Neural progenitor cell (in vitro differentiated cells): ENCODE data around the gene CRTC1. TPM values are rescaled to one million over a fixed set of nuclear protein-coding genes. Genes with fewer than 3 reads are reported as not detected.

ENCODE experiments used
- DNase-seq: peaks from one replicate; pipeline ENCODE4 v3.0.0-alpha.2; 2016; ENCODE audit warnings: low spot score
- H2AFZ ChIP-seq: fragments of 200-600 bp; sonication (generic); replicated peaks from 2 replicates; pipeline ENCODE4 v1.6.1; 2016; ENCODE audit warnings: antibody characterized with exemption
- H3F3A ChIP-seq: fragments of 200-600 bp; sonication (generic); 2 replicates; pipeline ENCODE4 v1.6.1; 2016; ENCODE audit warnings: antibody characterized with exemption, low read depth
- H3K27ac ChIP-seq: fragments of 200-600 bp; sonication (generic); 2 replicates; pipeline ENCODE4 v1.5.1; 2016; ENCODE audit warnings: mild to moderate bottlenecking
- H3K27me3 ChIP-seq: fragments of 200-600 bp; sonication (generic); 2 replicates; pipeline ENCODE4 v1.6.1; 2016; ENCODE audit warnings: mild to moderate bottlenecking, moderate library complexity
- H3K36me3 ChIP-seq: fragments of 200-600 bp; sonication (generic); 2 replicates; pipeline ENCODE4 v1.5.1; 2016
- H3K4me1 ChIP-seq: fragments of 200-600 bp; sonication (generic); 2 replicates; pipeline ENCODE4 v1.6.1; 2016; ENCODE audit warnings: mixed run types
- H3K4me2 ChIP-seq: fragments of 200-600 bp; sonication (generic); 2 replicates; pipeline ENCODE4 v1.6.1; 2016
- H3K4me3 ChIP-seq: fragments of 200-600 bp; sonication (generic); 2 replicates; pipeline ENCODE4 v1.5.1; 2016
- H3K79me2 ChIP-seq: fragments of 200-600 bp; sonication (generic); 2 replicates; pipeline ENCODE4 v1.6.1; 2016; ENCODE audit warnings: low read depth
- H3K9ac ChIP-seq: fragments of 200-600 bp; sonication (generic); 2 replicates; pipeline ENCODE4 v1.6.1; 2016
- H3K9me3 ChIP-seq: fragments of 200-600 bp; sonication (generic); 2 replicates; pipeline ENCODE4 v1.5.1; 2016; ENCODE audit warnings: low read depth
- H4K20me1 ChIP-seq: fragments of 200-600 bp; sonication (generic); 2 replicates; pipeline ENCODE4 v1.6.1; 2016; ENCODE audit warnings: low read depth
- H3K27ac Mint-ChIP-seq: 3 replicates; pipeline ENCODE4 v1.8.0; 2021; ENCODE audit warnings: mixed read lengths
- H3K27me3 Mint-ChIP-seq: 2 replicates; pipeline ENCODE4 v1.8.0; 2022; ENCODE audit warnings: low read depth, mild to moderate bottlenecking, inconsistent platforms, moderate library complexity, mixed read lengths; ENCODE audit not compliant: insufficient read depth
- H3K36me3 Mint-ChIP-seq: 3 replicates; pipeline ENCODE4 v1.8.0; 2021; ENCODE audit warnings: mixed read lengths
- H3K4me1 Mint-ChIP-seq: 3 replicates; pipeline ENCODE4 v1.8.0; 2021; ENCODE audit warnings: mixed read lengths
- H3K4me3 Mint-ChIP-seq: 3 replicates; pipeline ENCODE4 v1.8.0; 2021; ENCODE audit warnings: mild to moderate bottlenecking, moderate library complexity, mixed read lengths
- H3K9me3 Mint-ChIP-seq: 3 replicates; pipeline ENCODE4 v1.8.0; 2020; ENCODE audit warnings: mixed read lengths
- CTCF ChIP-seq: fragments of 200-600 bp; sonication (generic); IDR thresholded peaks from 2 replicates; pipeline ENCODE4 v1.5.1; 2017; ENCODE audit warnings: antibody characterized with exemption, mild to moderate bottlenecking
- EZH2 ChIP-seq: fragments of 200-600 bp; sonication (generic); IDR thresholded peaks from 2 replicates; pipeline ENCODE4 v1.6.1; 2017; ENCODE audit warnings: antibody characterized with exemption, mild to moderate bottlenecking, moderate library complexity
- EZH2phosphoT487 ChIP-seq: fragments of 200-600 bp; sonication (generic); IDR thresholded peaks from 2 replicates; pipeline ENCODE4 v1.6.1; 2017; ENCODE audit warnings: antibody characterized with exemption
- total RNA-seq: library from RNA; depleted of rRNA; stranded (reverse); fragments of >200 nt; gene quantifications from 2 replicates; pipeline ENCODE4 v1.2.3, GENCODE V29; 2015; ENCODE audit warnings: low replicate concordance

Gene CRTC1
- total RNA-seq, 1 donor from 2014 or later: 2.4 TPM

GRCh38 chr19:18783958-18784785 is 100.7 kb downstream of the CRTC1 start:
- Mint-ChIP-seq H3K4me3 (peak overlapping the region; percentile 67), H3K27me3 (peaks cover 48% of the 10 kb centered on the region), H3K27ac (no peak overlapping the region), H3K4me1 (peaks cover 19% of the 10 kb centered on the region), H3K36me3 (peaks cover 2% of the 10 kb centered on the region), H3K9me3 (peaks cover 8% of the 10 kb centered on the region)
- no peak overlapping the region for H3K9ac ChIP-seq
- H4K20me1 ChIP-seq: peaks cover 63% of the 10 kb centered on the region
- no peaks in the 10 kb centered on the region for H3K36me3 ChIP-seq
- TF ChIP-seq EZH2: no peak
- no peak for TF ChIP-seq CTCF
- no peak for TF ChIP-seq EZH2phosphoT487
- peaks cover 18% of the 10 kb centered on the region for H3F3A ChIP-seq
- no peaks in the 10 kb centered on the region for H3K79me2 ChIP-seq
- H3K4me3 ChIP-seq: no peak overlapping the region
- peaks cover 100% of the 10 kb centered on the region for H3K27me3 ChIP-seq
- no peak for DNase-seq
- H2AFZ ChIP-seq: no peak overlapping the region
- peaks cover 9% of the 10 kb centered on the region for H3K4me1 ChIP-seq
- no peaks in the 10 kb centered on the region for H3K9me3 ChIP-seq
- H3K27ac ChIP-seq: no peak overlapping the region
- H3K4me2 ChIP-seq: no peak overlapping the region

DNA sequence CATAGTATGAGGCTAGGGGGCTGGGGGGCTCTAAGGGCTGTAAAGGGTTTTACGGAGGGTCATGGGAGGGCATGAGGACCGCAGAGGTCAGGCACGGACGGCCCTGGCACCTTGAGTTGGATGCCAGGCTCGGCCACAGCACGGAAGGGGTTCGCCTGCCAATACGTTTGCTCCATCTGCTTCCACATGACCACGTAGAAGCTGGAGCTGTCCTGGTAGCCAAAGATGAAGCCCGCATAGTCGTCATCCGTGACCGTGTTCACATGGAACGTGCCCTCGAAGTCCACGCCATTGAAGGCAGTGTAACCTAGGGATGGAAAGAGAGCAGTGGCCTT is 101.3 kb downstream of the CRTC1 start:
- Histone ChIP-seq H3K27ac (no peak overlapping the region), H3K79me2 (no peaks in the 10 kb centered on the region), H3K36me3 (no peaks in the 10 kb centered on the region), H3K9ac (no peak overlapping the region), H3K4me2 (no peak overlapping the region), H3K9me3 (no peaks in the 10 kb centered on the region), H3K27me3 (peaks cover 100% of the 10 kb centered on the region), H2AFZ (no peak overlapping the region), H4K20me1 (peaks cover 68% of the 10 kb centered on the region), H3F3A (peaks cover 19% of the 10 kb centered on the region), H3K4me1 (peaks cover 9% of the 10 kb centered on the region), H3K4me3 (no peak overlapping the region)
- Mint-ChIP-seq H3K4me3 (peak overlapping the region; percentile 81), H3K36me3 (peaks cover 2% of the 10 kb centered on the region), H3K27me3 (peaks cover 51% of the 10 kb centered on the region), H3K4me1 (peaks cover 21% of the 10 kb centered on the region), H3K9me3 (peaks cover 8% of the 10 kb centered on the region), H3K27ac (no peak overlapping the region)
- TF ChIP-seq CTCF (no peak), EZH2 (no peak), EZH2phosphoT487 (no peak)
- no peak for DNase-seq

DNA sequence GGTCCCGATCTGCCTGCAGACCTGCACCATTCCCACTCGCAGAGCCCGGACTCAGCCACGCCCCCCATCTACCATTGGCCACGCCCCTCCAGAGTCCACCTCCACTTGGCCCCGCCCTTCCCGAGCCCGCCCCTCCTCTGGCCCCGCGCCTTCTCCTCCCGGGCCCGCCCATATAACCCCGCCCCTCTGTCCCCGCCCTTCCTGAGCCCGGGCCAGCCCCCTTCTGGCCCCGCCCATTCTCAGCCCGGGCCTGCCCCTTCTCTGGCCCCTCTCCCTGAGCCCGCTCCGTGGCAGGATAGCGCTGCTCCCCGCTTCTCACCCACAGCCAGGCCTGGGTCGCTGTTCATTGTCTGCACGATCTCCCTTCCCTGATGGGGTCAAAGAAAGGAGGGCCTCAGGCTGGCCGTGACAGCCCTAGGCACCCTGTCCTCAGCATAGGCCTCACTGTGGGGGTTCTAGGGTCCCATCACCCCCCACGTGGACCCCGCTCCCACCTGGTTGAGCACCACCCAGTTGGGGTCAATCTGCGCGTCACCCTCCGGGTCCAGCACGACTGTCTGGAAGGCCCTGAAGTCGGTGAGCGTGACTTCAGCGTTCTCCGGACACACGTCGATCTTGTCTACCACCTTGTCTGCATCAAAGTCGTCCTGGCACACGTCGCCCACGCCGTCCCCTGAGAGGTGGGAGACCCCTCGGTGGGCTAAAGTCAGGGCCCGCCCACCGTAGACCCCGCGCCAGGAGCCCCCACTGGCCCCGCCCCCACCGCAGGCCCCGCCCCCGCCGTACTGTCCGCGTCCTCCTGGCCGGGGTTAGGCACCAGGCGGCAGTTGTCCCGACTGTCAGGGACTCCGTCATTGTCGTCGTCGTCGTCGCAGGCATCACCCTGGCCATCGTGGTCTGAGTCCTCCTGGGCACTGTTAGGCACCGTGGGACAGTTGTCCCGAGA is 102.0 kb downstream of the CRTC1 start:
- Histone ChIP-seq H3K79me2 (no peaks in the 10 kb centered on the region), H3K27ac (no peak overlapping the region), H3K4me2 (peak overlapping the region; percentile 62), H3K27me3 (peaks cover 100% of the 10 kb centered on the region), H2AFZ (no peak overlapping the region), H3K36me3 (no peaks in the 10 kb centered on the region), H3K9ac (no peak overlapping the region), H3F3A (peaks cover 22% of the 10 kb centered on the region), H3K9me3 (no peaks in the 10 kb centered on the region), H3K4me1 (peaks cover 9% of the 10 kb centered on the region), H4K20me1 (peaks cover 72% of the 10 kb centered on the region), H3K4me3 (peak overlapping the region; percentile 26)
- no peak for TF ChIP-seq CTCF
- peak; percentile 12 for TF ChIP-seq EZH2
- peak; percentile 60 for TF ChIP-seq EZH2phosphoT487
- Mint-ChIP-seq H3K27me3 (peaks cover 53% of the 10 kb centered on the region), H3K36me3 (peaks cover 5% of the 10 kb centered on the region), H3K9me3 (peaks cover 9% of the 10 kb centered on the region), H3K4me1 (peaks cover 25% of the 10 kb centered on the region), H3K4me3 (peak overlapping the region; percentile 81), H3K27ac (no peak overlapping the region)
- peak; percentile 94 for DNase-seq
